HS-27A (cell line): Measurements from ENCODE around the gene PBLD.

Experiments used
- DNase-seq: peaks from one replicate; pipeline ENCODE4 v3.0.0-alpha.2; 2012; ENCODE audit warnings: low read depth, missing footprints

Gene PBLD

GRCh38 chr10:68233046-68233445 lies 99.7 kb downstream of the PBLD start:
- no peak for DNase-seq
